ENCODE data around the gene RAB31. TPM values are rescaled to one million over a fixed set of nuclear protein-coding genes. Genes with fewer than 3 reads are reported as not detected.

Gene RAB31
- total and polyA plus RNA-seq, 2 experiments from 2014 or later = 26.0 to 81.8 TPM

DNA sequence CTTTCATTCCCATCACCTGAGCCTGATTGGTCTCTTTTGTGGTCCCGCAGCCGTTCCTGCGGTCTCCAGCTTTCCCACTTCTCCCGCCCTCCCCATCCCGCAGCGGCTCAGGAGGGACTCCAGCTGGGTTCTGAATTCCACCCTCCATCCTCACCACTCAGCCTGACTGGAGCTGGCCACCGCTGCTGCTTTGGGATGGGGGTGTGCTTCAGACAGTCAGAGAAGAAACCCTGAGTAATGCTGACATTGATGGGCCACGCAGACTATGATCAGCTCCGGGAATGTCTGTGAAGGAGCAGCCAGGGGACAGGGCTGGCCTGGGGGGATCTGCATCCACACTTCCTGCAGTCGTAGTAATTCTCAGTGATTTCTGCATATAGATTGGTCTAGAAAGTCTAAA, 131.8 kb downstream of the RAB31 start:
- Histone ChIP-seq H4K20me1 (ENCODE audit: insufficient read depth, poor library complexity, severe bottlenecking) (no peaks in the 10 kb centered on the region), H3K9me3 (ENCODE audit: low read depth) (no peaks in the 10 kb centered on the region), H3K27ac (no peak overlapping the region), H3K79me2 (no peaks in the 10 kb centered on the region), H3K4me2 (no peak overlapping the region), H3K4me1 (ENCODE audit: insufficient read depth) (peaks cover 14% of the 10 kb centered on the region), H3K4me3 (no peak overlapping the region), H3K36me3 (replicated peaks; ENCODE audit: insufficient read depth, low read depth) (no peaks in the 10 kb centered on the region), H3K27me3 (no peaks in the 10 kb centered on the region), H2AFZ (no peak overlapping the region), H3K9me2 (replicated peaks; ENCODE audit: insufficient read depth) (no peaks in the 10 kb centered on the region)
- WGBS (ENCODE audit: low lambda C conversion rate, missing lambda C conversion rate) = 69% methylated on average over 10 of the region's 10 CpGs
- TF ChIP-seq CTCF (IDR thresholded peaks at IDR 0.05; ENCODE audit: poor library complexity) (no peak), EZH2 (IDR thresholded peaks at IDR 0.05; ENCODE audit: borderline replicate concordance) (no peak), EZH2phosphoT487 (IDR thresholded peaks at IDR 0.05; ENCODE audit: low read depth, severe bottlenecking, unreplicated experiment) (no peak)
- no peak for DNase-seq (ENCODE audit: low spot score)

- no peak for DNase-seq (ENCODE audit: low spot score)
- H3K4me3 ChIP-seq = no peak overlapping the region
- no peak for TF ChIP-seq CTCF (IDR thresholded peaks at IDR 0.05; ENCODE audit: poor library complexity)
- no peak for TF ChIP-seq EZH2phosphoT487 (IDR thresholded peaks at IDR 0.05; ENCODE audit: low read depth, severe bottlenecking, unreplicated experiment)
- no peak for TF ChIP-seq EZH2 (IDR thresholded peaks at IDR 0.05; ENCODE audit: borderline replicate concordance)
Measured at GRCh38 chr18:9841752-9842151, 133.7 kb downstream of the RAB31 start.

GRCh38 chr18:9842448-9842847, 134.3 kb downstream of the RAB31 start:
- no peaks in the 10 kb centered on the region for H4K20me1 ChIP-seq (ENCODE audit: insufficient read depth, poor library complexity, severe bottlenecking)
- H3K4me3 ChIP-seq = no peak overlapping the region
- no peak overlapping the region for H3K4me2 ChIP-seq
- no peaks in the 10 kb centered on the region for H3K4me1 ChIP-seq (ENCODE audit: insufficient read depth)
- no peaks in the 10 kb centered on the region for H3K36me3 ChIP-seq (replicated peaks; ENCODE audit: insufficient read depth, low read depth)
- no peaks in the 10 kb centered on the region for H3K79me2 ChIP-seq
- H3K27me3 ChIP-seq = no peaks in the 10 kb centered on the region
- no peak for DNase-seq (ENCODE audit: low spot score)
- H3K9me2 ChIP-seq (replicated peaks; ENCODE audit: insufficient read depth) = no peaks in the 10 kb centered on the region
- H2AFZ ChIP-seq = no peak overlapping the region
- no peaks in the 10 kb centered on the region for H3K9me3 ChIP-seq (ENCODE audit: low read depth)
- 98% methylated on average over 6 of the region's 6 CpGs for WGBS (ENCODE audit: low lambda C conversion rate, missing lambda C conversion rate)
- no peak overlapping the region for H3K27ac ChIP-seq
- TF ChIP-seq EZH2phosphoT487 (IDR thresholded peaks at IDR 0.05; ENCODE audit: low read depth, severe bottlenecking, unreplicated experiment) (no peak), CTCF (IDR thresholded peaks at IDR 0.05; ENCODE audit: poor library complexity) (no peak), EZH2 (IDR thresholded peaks at IDR 0.05; ENCODE audit: borderline replicate concordance) (no peak)

More at GRCh38 chr18:9841752-9842151, 133.7 kb downstream of the RAB31 start:
- Histone ChIP-seq H2AFZ (no peak overlapping the region), H3K27ac (no peak overlapping the region), H3K9me3 (ENCODE audit: low read depth) (no peaks in the 10 kb centered on the region), H3K9me2 (replicated peaks; ENCODE audit: insufficient read depth) (no peaks in the 10 kb centered on the region), H4K20me1 (ENCODE audit: insufficient read depth, poor library complexity, severe bottlenecking) (no peaks in the 10 kb centered on the region), H3K79me2 (no peaks in the 10 kb centered on the region), H3K4me2 (no peak overlapping the region), H3K36me3 (replicated peaks; ENCODE audit: insufficient read depth, low read depth) (no peaks in the 10 kb centered on the region), H3K4me1 (ENCODE audit: insufficient read depth) (no peaks in the 10 kb centered on the region), H3K27me3 (no peaks in the 10 kb centered on the region)
- WGBS (ENCODE audit: low lambda C conversion rate, missing lambda C conversion rate) = 100% methylated on average over 4 of the region's 4 CpGs

- no peak for DNase-seq (ENCODE audit: low spot score)
- Histone ChIP-seq H3K4me1 (ENCODE audit: insufficient read depth) (peaks cover 3% of the 10 kb centered on the region), H3K27me3 (no peaks in the 10 kb centered on the region), H3K36me3 (replicated peaks; ENCODE audit: insufficient read depth, low read depth) (no peaks in the 10 kb centered on the region), H3K9me3 (ENCODE audit: low read depth) (no peaks in the 10 kb centered on the region), H2AFZ (no peak overlapping the region), H3K79me2 (no peaks in the 10 kb centered on the region), H3K4me3 (no peak overlapping the region), H3K27ac (no peak overlapping the region), H3K9me2 (replicated peaks; ENCODE audit: insufficient read depth) (no peaks in the 10 kb centered on the region), H4K20me1 (ENCODE audit: insufficient read depth, poor library complexity, severe bottlenecking) (no peaks in the 10 kb centered on the region), H3K4me2 (no peak overlapping the region)
- TF ChIP-seq CTCF (IDR thresholded peaks at IDR 0.05; ENCODE audit: poor library complexity) = no peak
- TF ChIP-seq EZH2 (IDR thresholded peaks at IDR 0.05; ENCODE audit: borderline replicate concordance) = no peak
- no peak for TF ChIP-seq EZH2phosphoT487 (IDR thresholded peaks at IDR 0.05; ENCODE audit: low read depth, severe bottlenecking, unreplicated experiment)
- WGBS (ENCODE audit: low lambda C conversion rate, missing lambda C conversion rate) = 84% methylated on average over 3 of the region's 3 CpGs
Measured at GRCh38 chr18:9845256-9845655, 137.2 kb downstream of the RAB31 start.
